WTC11 (cell line): ENCODE measurements around the gene HS2ST1.

Experiments used
- CREB1 ChIP-seq: sonication (generic); formaldehyde crosslinking; IDR thresholded peaks from 2 replicates; pipeline ENCODE4 v1.8.0; 2023; ENCODE audit warnings: mild to moderate bottlenecking, missing genetic modification reagents
- ETV6 ChIP-seq: sonication (generic); formaldehyde crosslinking; IDR thresholded peaks from 2 replicates; pipeline ENCODE4 v1.8.1; 2022; ENCODE audit warnings: mild to moderate bottlenecking, missing genetic modification reagents
- ZBTB21 ChIP-seq: sonication (generic); formaldehyde crosslinking; IDR thresholded peaks from 2 replicates; pipeline ENCODE4 v1.8.1; 2023; ENCODE audit warnings: mild to moderate bottlenecking, missing genetic modification reagents, borderline replicate concordance
- ZNF423 ChIP-seq: fragments of 250-450 bp; sonication (Bioruptor Pico); IDR thresholded peaks from 2 replicates; pipeline ENCODE4 v2.1.2; 2022; ENCODE audit warnings: mild to moderate bottlenecking, moderate library complexity
- TF ChIP-seq, protein P1 (sequence below): fragments of 200-600 bp; IDR thresholded peaks from 2 replicates; pipeline ENCODE4 v1.8.0; 2022; ENCODE audit warnings: antibody characterized with exemption
- TF ChIP-seq, protein P2 (sequence below): sonication (generic); formaldehyde crosslinking; IDR thresholded peaks from 2 replicates; pipeline ENCODE4 v1.8.1; 2022; ENCODE audit warnings: low read depth, mild to moderate bottlenecking, moderate library complexity, missing genetic modification reagents, borderline replicate concordance
- TF ChIP-seq, protein P3 (sequence below): sonication (generic); formaldehyde crosslinking; conservative IDR thresholded peaks from 2 replicates; pipeline ENCODE4 v1.8.1; 2022; ENCODE audit warnings: mild to moderate bottlenecking, missing genetic modification reagents
- TF ChIP-seq, protein P4 (sequence below): sonication (generic); formaldehyde crosslinking; IDR thresholded peaks from 2 replicates; pipeline ENCODE4 v1.8.1; 2023; ENCODE audit warnings: mild to moderate bottlenecking, missing genetic modification reagents, borderline replicate concordance

DNA sequence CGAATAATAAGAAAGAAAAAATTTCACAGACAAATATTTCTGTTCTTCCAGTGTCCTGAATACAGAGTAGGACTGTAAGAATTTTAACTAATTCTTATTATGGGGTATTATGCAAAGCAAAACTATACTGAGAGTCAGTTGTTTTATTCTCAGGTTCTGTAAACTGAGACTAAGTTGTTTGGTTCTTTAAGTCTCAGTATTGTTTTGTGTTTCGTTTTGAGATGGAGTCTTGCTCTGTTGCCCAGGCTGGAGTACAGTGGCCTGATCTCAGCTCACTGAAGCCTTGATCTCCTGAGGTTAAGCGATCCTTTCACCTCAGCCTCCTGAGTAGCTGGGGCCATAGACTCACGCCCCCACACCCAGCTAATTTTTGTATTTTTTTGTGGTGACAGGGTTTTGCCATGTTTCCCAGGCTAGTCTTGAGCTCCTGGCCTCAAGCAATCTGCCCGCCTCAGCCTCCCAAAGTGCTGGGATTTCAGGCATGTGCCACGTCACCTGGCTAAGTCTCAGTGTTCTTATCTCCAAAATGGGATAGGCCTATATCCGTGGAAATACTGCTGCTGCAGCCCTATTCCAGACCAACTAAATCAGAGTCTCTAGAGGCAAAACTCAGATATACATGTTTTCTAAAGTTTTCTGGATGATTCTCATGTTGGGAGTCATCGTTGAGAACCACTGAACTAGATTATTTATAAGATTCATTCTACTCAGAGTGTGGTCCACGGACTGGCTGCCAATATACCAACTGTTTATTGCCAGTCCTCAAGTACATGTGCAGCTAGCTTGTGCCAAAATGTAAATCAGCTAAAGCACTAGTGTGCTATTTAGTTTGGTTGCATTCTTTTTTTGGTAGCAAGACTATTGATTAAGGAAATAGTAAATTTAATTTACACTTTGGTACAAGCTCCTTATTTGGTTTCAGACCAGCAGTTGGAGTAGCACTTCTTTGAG, 116.6 kb downstream of the HS2ST1 start:
- no peak for TF ChIP-seq ETV6 (CRISPR knock-in tag)
- TF ChIP-seq, protein P1, sequence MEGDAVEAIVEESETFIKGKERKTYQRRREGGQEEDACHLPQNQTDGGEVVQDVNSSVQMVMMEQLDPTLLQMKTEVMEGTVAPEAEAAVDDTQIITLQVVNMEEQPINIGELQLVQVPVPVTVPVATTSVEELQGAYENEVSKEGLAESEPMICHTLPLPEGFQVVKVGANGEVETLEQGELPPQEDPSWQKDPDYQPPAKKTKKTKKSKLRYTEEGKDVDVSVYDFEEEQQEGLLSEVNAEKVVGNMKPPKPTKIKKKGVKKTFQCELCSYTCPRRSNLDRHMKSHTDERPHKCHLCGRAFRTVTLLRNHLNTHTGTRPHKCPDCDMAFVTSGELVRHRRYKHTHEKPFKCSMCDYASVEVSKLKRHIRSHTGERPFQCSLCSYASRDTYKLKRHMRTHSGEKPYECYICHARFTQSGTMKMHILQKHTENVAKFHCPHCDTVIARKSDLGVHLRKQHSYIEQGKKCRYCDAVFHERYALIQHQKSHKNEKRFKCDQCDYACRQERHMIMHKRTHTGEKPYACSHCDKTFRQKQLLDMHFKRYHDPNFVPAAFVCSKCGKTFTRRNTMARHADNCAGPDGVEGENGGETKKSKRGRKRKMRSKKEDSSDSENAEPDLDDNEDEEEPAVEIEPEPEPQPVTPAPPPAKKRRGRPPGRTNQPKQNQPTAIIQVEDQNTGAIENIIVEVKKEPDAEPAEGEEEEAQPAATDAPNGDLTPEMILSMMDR, result no peak
- TF ChIP-seq, protein P2, sequence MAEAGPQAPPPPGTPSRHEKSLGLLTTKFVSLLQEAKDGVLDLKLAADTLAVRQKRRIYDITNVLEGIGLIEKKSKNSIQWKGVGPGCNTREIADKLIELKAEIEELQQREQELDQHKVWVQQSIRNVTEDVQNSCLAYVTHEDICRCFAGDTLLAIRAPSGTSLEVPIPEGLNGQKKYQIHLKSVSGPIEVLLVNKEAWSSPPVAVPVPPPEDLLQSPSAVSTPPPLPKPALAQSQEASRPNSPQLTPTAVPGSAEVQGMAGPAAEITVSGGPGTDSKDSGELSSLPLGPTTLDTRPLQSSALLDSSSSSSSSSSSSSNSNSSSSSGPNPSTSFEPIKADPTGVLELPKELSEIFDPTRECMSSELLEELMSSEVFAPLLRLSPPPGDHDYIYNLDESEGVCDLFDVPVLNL, result no peak
- TF ChIP-seq, protein P3, sequence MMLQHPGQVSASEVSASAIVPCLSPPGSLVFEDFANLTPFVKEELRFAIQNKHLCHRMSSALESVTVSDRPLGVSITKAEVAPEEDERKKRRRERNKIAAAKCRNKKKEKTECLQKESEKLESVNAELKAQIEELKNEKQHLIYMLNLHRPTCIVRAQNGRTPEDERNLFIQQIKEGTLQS (CRISPR knock-in tag), result no peak
- TF ChIP-seq, protein P4, sequence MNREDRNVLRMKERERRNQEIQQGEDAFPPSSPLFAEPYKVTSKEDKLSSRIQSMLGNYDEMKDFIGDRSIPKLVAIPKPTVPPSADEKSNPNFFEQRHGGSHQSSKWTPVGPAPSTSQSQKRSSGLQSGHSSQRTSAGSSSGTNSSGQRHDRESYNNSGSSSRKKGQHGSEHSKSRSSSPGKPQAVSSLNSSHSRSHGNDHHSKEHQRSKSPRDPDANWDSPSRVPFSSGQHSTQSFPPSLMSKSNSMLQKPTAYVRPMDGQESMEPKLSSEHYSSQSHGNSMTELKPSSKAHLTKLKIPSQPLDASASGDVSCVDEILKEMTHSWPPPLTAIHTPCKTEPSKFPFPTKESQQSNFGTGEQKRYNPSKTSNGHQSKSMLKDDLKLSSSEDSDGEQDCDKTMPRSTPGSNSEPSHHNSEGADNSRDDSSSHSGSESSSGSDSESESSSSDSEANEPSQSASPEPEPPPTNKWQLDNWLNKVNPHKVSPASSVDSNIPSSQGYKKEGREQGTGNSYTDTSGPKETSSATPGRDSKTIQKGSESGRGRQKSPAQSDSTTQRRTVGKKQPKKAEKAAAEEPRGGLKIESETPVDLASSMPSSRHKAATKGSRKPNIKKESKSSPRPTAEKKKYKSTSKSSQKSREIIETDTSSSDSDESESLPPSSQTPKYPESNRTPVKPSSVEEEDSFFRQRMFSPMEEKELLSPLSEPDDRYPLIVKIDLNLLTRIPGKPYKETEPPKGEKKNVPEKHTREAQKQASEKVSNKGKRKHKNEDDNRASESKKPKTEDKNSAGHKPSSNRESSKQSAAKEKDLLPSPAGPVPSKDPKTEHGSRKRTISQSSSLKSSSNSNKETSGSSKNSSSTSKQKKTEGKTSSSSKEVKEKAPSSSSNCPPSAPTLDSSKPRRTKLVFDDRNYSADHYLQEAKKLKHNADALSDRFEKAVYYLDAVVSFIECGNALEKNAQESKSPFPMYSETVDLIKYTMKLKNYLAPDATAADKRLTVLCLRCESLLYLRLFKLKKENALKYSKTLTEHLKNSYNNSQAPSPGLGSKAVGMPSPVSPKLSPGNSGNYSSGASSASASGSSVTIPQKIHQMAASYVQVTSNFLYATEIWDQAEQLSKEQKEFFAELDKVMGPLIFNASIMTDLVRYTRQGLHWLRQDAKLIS (CRISPR knock-in tag), result no peak
- no peak for TF ChIP-seq CREB1
- TF ChIP-seq ZBTB21 (CRISPR knock-in tag), result no peak
- TF ChIP-seq ZNF423 (CRISPR knock-in tag), result no peak
